ENCODE data around the gene TRIML2.

TRIML2 gene, protein sequence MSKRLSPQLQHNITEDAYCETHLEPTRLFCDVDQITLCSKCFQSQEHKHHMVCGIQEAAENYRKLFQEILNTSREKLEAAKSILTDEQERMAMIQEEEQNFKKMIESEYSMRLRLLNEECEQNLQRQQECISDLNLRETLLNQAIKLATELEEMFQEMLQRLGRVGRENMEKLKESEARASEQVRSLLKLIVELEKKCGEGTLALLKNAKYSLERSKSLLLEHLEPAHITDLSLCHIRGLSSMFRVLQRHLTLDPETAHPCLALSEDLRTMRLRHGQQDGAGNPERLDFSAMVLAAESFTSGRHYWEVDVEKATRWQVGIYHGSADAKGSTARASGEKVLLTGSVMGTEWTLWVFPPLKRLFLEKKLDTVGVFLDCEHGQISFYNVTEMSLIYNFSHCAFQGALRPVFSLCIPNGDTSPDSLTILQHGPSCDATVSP

GRCh38 chr4:188109157-188109755, at the start of gene TRIML2:
TSS of gene TRIML2 (minus strand) at chr4:188109603. CDS start at chr4:188105368, 4,235 bp downstream.
- DNase-seq, result no peak

- no peak for DNase-seq
Observed at GRCh38 chr4:188158336-188158735, 48.9 kb upstream of the TRIML2 start.

DNA sequence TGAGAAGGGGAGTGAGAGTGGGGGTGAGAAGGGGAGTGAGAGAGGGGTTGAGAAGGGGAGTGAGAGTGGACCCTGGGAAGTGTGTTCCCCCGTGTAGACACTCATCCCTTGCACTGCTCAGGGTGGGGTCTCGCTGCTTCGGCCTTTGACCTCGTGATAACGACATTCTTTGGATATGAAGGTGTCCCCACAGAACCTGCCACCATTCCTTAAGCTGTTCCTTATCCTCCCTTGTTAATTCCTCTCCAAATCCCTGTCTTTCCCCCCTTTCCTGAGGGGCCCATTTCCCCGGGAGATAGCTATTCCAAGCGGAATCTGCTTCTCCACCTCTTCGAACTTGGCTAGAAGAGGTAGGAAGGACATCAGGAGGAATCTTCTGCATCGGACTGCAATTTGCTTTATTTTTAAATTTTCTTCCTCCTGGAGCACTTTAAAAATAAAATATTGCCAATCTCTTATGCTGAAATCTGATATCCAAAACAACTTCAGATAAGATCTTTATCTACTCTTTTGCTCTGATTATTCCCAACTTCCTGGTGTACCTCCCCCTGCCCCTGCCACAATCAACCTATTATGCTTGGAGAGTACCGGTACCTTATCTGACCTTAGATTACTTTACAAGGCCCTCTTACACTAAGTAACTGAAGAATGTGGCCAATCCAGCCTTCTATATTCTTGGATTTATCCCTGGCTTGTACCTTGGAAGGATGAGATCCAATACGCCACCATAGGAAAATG, 45.4 kb upstream of the TRIML2 start:
- no peak for DNase-seq

DNA sequence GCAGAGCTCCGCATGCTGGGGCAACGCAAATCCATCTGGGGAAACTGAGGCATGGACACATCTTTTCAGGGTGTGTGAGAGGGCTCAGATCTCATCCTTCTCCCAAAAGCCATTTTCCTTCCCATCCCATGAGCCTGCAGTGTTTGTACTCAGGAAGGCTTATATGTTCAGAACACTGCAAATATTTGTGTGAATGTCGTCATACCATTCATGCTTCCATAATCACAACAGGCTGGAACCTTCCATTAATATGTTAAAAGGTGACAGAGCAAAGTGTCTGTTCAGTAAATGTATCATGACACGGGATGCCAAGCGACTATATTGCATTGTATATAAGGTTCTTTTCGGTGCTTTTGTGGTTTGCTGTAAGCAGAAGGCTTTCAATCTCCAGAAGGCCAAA, 38.4 kb upstream of the TRIML2 start:
- no peak for DNase-seq

- DNase-seq, result no peak
Observed at GRCh38 chr4:188147176-188147575, 37.8 kb upstream of the TRIML2 start.

DNA sequence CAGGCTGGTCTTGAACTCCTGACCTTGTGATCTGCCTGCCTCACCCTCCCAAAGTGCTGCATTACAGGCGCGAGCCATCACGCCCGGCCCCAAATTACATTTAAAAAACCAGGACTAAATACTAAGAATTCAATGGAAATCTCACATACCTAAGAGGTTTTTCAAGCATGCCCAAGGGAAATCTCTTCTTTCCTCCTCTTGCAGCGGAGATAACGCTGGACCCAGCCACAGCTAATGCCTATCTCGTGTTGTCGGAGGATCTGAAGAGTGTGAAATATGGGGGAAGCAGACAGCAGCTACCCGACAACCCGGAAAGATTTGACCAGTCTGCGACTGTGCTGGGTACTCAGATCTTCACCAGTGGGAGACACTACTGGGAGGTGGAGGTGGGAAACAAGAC, 37.2 kb upstream of the TRIML2 start:
- DNase-seq, result no peak

GRCh38 chr4:188145601-188146000, 36.2 kb upstream of the TRIML2 start:
- no peak for DNase-seq

DNA sequence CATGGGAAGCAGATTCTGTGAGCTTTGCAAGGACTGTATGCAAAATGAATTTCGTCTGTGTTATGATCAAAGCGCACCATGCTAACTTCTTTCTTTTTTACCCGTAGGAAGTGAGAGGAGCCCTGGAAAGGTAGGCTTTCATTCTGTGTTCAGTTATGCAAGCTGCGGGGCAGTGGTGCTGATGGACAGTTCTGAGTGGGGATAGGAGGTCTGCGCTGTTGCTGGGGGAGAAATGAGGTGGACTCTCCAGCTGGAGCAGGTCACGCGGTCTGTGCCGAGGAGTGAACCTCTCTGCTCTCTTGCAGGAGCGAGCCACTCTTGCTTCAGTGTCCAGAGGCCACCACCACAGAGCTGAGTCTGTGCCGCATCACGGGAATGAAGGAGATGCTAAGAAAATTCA, 34.3 kb upstream of the TRIML2 start:
- no peak for DNase-seq

- no peak for DNase-seq
Observed at GRCh38 chr4:188139671-188140070, 30.3 kb upstream of the TRIML2 start.

DNA sequence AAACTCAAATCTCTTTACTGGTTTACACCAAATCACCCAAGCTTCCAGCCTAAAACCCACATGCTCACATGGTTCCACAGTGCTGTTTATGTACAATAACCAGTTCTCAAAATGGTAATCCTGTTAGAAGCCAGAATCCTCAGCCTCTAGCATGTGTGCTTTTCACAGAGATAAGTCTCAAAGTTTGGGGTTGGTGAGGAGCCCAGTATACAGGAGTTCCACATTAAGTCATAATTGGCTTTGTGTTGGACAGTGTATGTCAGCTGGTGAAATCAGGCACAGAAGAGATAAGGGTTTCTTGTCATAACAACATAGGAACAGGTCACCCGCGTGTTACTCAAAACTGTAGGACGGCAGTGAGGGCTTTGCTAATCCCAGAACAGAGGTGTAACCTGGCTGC, 29.7 kb upstream of the TRIML2 start, which contains the start of gene TRIML1:
Gene TRIML1 (plus strand): TSS at position 301 of the 400 bp plus-strand sequence. CDS start 118 bp downstream, outside the sequence.
- no peak for DNase-seq

DNA sequence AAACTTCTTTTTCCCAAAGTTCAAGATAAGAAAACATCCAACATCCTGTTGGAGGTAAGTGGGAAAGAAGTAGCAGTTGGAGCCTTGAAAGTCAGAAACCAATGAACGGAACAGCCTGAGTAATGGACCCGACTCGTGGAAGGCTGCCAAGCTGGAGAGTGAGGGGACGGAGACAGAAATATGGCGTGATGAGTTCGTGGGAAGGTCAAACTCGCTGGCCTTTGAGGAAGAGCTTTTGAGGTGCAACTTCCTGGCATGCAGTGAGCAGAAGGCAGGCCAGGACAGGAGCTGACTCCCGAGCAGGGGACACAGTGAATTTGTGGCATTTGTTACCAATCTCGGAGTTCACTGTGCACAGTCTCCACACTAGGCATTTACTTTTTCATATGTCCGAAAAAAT, 28.8 kb upstream of the TRIML2 start:
- DNase-seq, result no peak

DNA sequence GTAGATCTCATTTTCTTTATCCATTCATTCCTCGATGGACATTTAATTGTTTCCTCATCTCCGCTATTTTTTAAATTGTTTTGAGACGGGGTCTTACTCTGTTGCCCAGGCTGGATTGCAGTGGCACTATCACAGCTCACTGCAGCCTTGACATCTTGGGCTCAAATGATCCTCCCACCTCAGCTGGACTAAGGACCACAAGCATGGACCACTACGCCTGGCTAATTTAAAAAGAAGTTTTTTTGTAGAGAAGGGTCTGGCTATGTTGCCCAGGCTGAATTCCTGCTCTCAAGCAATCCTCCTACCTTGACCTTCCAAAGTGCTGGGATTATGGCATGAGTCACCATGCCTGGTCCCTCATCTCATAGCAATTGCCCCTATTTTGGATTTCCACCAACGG, 22.8 kb upstream of the TRIML2 start:
- no peak for DNase-seq

GRCh38 chr4:188130355-188130754, 21.0 kb upstream of the TRIML2 start:
- DNase-seq, result no peak

- DNase-seq, result no peak
Observed at GRCh38 chr4:188127214-188127874, 17.9 kb upstream of the TRIML2 start.

DNA sequence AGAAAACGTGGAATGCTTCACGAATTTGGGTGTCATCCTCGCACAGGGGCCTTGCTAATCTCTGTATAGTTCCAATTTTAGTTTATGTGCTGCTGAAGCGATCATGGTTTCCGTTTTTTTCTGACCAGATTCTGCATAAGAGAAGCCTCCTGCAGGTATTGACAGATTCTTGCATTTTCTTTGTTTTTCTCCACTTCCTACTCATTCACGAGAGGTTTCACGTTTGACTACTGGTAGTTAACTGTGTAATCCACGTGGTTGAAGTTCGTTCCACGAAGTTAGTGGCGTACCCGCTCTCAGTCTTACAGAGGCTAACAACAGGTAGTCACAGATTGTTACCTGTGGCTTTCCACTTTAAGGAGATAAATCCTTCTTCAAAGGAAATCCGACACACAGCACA, 12.1 kb upstream of the TRIML2 start:
- DNase-seq, result no peak

DNA sequence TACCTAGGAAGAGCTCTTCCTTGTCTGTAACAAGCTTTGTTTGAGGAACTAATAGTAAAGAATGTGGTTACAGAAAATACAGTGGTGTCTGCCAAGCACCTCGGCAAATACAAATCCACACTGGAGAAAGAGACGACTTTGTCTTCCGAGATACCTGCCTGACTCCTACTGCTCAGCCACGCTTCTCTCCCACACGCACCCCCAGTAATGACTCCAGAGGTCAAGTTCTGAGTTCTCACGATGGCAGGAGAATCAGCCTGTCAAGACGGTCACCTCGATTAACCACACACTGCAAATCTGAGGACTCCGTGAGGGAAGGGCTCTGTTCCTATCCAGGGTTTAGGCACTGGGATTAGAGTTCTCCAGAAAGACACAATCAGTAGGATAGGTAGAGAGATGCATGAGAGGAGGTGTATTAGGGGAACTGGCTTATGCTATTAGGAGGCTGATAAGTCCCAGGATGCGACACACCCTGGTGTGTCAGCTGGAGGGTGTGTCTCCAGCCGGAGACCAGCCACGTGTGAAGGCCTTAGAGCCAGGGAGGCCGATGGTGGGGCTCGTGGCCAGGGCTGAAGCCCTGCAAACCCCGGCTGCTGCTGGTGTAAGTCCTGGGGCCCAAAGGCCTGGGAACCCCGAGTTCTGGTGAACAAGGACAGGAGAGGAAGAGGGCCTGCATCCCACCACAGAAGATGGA, 8.4 kb upstream of the TRIML2 start:
- DNase-seq, result no peak

GRCh38 chr4:188113156-188113555, 3.8 kb upstream of the TRIML2 start:
- no peak for DNase-seq

- DNase-seq, result no peak
Observed at GRCh38 chr4:188111955-188112354, 2.6 kb upstream of the TRIML2 start.

GRCh38 chr4:188110741-188111471, 1.5 kb upstream of the TRIML2 start:
- DNase-seq, result no peak

DNA sequence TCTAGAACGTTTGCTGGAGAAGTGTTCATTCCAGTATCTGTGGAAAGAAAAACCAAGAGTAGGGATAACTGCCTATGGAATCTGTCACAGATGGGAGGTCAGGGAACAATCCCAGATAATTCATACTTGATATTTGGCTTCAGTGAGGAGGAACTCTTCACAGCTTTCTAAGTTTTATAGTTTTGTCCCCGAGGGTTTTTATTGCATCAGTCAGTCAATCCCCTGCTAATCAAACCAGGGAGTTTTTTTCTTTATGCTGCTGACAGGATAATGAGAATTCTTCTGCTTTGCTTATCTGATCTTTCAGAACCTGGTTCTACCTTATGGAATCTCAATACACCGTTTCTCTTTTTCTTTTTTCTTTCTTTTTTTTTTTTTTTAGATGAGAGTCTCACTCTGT, 633 bp upstream of the TRIML2 start:
- no peak for DNase-seq

- no peak for DNase-seq
Observed at GRCh38 chr4:188107931-188108843, 1.2 kb downstream of the TRIML2 start.
